GM12891 (cell line): ENCODE measurements around the gene ADD1.

ENCODE experiments used
- PAX5 ChIP-seq: IDR thresholded peaks from 2 replicates; pipeline ENCODE4 v1.6.1; 2011; ENCODE audit warnings: low read length, moderate library complexity, mild to moderate bottlenecking; ENCODE audit not compliant: insufficient read depth, severe bottlenecking
- POLR2A ChIP-seq: IDR thresholded peaks from 2 replicates; pipeline ENCODE4 v1.6.1; 2011; ENCODE audit warnings: low read depth, low read length, control low read depth
- POLR2AphosphoS5 ChIP-seq: IDR thresholded peaks from 2 replicates; pipeline ENCODE4 v1.6.1; 2011; ENCODE audit warnings: low read depth, low read length, control low read depth
- POU2F2 ChIP-seq: IDR thresholded peaks from 2 replicates; pipeline ENCODE4 v1.6.1; 2011; ENCODE audit warnings: low read depth, mild to moderate bottlenecking, control low read depth, low read length, moderate library complexity
- TAF1 ChIP-seq: IDR thresholded peaks from 2 replicates; pipeline ENCODE4 v1.6.1; 2011; ENCODE audit warnings: low read depth, low read length, control low read depth

- no peak for TF ChIP-seq POLR2A
- TF ChIP-seq TAF1, result no peak
- no peak for TF ChIP-seq POLR2AphosphoS5
- TF ChIP-seq PAX5, result no peak
- TF ChIP-seq POU2F2, result no peak
These were observed 42.5 kb downstream of the ADD1 start for GRCh38 chr4:2886161-2886560.
